HG02571 (cell line): ENCODE measurements around the gene CXCR4.
A peak's percentile ranks its signal among the peaks of the same experiment; 100 is the strongest.

Source experiments
- ATAC-seq: cut with Tn5 transposase; IDR thresholded peaks from one replicate; pipeline ENCODE4 v1.9.1; 2021; ENCODE audit warnings: mild to moderate bottlenecking, moderate library complexity; ENCODE audit not compliant: unreplicated experiment

Gene CXCR4

DNA sequence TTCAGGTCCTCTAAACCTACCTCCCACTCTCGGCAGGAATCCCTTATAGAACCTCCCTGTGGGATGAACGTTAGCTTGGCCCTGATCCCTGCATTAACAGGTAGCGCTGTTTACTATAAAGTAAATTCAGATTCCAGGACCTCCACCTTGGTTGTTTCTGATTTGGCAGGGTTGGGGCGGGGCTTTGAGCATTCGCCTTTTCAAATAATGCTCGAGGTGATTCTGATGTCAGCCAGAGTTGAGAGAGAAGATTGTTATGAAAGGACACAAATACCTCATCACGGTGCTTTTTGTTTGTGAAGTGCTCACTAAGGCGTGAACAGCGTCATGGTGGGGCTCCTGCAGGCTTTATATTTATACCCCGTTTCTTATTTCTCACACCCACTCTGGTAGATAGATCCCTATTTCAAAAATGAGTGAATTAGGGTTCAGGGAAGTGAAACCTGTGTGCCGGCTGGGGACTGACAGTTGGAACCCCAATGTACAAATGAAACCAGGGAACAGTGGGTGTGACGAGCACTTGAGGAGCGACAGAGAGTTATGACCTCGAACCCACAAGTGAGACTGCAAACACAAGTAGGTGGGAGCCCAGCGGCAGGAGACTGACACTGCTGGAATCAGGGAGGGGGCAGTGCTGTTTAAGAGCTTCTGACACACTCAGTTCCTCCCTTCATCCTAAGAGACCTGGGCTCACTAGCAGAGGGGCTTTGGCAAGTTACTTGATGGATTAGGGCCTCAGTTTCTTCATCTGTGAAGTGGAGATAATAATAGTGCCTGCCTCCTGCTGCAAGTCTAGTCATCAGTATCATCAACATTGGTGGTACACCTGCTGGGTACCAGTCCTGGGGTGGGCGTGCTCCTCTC is 14.2 kb upstream of the CXCR4 start:
- peak; percentile 69 for ATAC-seq

DNA sequence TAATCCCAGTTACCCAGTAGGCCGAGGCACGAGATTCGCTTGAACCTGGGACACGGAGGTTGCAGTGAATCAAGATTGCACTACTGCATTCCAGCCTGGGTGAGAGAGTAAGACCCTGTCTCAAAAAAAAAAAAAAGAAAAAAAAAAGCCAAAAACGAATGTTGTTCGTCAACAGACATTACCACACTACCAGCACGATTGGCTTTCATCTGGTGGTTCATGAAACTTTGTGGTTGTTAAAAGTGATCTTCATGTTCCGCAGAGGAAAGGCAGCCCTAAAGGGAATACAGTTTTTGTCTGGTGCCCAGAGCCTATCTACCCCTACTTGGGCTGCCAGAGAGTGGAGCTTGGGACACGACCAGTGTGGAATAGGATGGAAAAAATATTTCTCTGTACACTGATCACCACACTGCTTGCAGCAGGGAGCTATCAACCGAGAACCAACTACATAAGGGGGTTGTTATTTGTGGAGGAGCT is 13.6 kb upstream of the CXCR4 start:
- no peak for ATAC-seq

DNA sequence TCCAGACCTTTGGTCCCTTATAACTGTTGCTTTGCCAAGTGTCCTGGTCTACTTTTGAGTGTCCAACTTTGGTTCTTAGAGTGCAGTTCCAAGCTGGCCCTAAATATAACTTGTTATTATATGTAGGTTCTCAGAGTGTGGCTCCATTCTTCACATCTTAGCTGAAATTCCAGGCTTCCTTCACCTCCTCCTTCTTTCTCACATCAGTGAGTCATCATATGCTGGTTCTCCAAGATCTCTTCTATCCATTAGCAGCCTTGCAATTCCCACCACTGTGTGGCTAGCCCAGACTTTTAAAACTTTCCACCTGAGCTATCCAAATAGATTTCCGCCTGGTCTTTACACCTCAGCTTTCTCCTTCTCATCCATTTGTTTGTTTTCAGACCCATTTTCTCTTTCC is 12.6 kb upstream of the CXCR4 start:
- no peak for ATAC-seq

DNA sequence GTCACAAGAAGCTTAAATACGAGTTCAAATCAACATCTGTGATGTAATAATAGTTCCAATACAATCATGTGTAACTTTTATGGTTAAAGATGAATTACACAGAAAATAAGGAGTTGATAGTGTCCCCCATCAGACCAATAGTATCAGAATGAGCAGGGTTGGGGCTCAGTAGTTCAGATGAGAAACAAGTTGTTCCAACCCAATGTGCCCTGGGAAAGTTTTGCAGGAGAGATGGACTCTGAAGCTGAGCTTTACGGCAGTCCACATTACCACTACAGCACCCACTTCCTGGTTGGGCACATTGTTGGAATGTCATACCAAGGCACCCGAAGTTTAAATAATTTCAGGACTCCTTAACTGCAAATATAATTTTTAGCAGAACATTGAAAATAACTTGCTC is 12.1 kb upstream of the CXCR4 start:
- no peak for ATAC-seq

DNA sequence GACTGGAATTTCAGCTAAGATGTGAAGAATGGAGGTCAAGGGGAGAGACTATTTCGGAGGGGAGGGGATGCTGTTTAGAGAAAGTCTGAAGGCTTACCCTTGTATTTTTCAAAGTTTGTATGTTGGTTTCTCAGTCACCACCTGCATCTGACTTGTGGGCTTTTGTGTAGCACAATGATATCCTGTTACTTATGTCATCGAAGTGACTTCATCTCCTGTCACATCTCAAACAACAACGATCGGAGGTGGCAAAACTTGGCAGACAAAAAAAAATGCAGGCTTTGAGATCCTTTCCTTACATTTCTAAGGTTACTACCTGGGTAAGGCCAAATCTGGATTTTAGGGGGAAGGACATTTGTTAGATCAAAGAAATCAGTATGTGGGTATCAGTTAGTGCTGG is 11.7 kb upstream of the CXCR4 start:
- no peak for ATAC-seq

DNA sequence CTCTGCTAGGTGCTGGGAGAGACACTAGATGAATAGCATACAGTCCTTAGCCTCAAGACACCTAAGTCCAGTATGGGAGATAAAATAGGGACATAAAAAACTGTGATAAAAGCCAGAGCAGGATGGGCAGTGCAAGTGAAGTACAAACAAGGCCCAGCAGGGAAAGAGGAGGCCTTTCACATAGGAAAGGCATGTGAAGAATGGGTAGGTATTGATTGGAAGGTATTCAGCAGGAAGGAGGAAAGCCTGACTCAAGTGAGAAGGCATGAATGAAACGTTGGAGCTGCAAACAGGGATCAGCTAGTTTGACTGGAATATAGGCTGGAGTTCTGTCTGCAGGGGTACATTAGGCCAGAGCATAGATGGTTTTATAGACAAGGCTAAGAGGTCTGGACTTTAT is 11.0 kb upstream of the CXCR4 start:
- no peak for ATAC-seq

DNA sequence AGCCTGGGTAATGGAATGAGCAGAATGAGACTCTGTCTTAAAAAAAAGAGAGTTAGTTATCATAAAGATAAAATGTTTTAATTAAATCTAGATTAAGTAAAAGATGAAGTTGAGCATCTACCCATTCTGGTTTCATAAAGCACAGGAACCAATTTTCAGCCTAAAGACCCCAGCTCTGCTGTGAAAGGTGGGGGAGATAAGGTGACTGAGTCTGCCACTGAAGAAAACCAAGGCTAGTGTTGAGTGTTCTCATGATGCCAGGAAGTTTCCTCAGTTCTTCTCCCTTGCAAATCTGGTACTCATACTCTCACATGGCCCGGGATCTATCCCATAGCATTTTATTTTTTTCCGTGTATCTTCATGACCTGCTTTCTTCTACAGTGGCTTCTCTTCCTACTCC is 10.4 kb upstream of the CXCR4 start:
- ATAC-seq, result no peak

DNA sequence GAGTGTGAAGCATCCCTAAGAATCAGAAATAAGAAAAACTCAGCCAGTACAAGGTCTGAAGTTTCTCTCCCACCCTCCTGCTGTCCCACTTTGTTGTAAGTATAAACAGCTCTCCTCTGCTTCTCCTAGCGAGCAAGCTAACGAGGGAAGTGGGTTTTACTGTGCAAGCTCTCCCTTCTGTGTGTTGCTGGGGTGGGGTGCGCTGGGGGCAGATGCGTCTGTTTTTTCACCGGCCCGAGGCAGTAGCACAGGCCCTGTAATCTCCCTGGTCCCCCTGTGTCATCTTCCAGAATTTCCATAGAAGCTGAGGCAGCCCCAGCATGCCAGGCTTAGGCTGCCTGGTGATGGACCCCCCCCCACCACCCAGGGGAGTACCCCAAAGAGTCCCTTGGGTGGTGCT is 9.4 kb upstream of the CXCR4 start:
- no peak for ATAC-seq

DNA sequence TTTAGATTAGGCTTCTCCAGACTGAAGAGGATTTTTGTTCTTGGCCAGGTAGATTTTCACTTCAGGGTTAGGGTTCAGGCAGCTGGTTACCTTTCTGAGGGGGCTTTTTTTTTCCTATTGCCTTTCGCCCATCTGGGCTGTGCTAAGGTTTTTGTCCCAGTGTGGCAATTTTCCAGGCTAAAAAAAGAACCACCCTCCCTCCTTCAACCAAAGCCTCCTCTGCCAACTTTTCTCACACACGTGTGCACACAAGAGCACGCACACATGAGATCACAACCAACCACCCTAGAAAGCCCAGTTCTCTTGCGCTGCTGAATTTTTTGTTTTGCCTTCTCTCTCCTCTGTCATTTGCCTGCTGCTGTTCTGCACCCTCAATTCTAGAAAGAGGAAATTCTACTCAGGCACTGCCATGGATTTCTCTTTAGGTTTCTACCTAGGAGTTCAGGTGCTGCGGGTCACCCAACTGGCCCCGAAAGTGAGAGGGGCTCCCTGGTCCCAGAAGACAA is 8.5 kb upstream of the CXCR4 start:
- no peak for ATAC-seq

DNA sequence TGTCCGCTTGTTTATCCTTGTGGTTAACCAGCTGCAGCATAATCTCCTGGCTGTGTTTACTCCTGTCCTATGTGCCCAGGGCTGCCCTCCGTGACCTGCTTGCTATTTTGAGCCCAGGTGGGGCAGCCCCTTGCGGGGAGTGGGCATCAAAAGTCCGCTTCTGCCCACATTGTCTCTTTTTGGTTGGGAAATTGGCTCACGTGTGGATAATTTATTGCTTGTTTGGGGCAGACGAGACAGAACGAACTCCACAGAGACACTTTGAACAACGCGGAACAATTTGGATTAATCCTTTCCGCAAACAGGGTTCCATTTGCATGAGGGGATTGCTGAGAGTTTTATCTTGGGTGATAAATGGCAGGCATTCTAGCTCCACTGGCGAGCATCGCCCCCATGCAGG is 8.1 kb upstream of the CXCR4 start:
- no peak for ATAC-seq

DNA sequence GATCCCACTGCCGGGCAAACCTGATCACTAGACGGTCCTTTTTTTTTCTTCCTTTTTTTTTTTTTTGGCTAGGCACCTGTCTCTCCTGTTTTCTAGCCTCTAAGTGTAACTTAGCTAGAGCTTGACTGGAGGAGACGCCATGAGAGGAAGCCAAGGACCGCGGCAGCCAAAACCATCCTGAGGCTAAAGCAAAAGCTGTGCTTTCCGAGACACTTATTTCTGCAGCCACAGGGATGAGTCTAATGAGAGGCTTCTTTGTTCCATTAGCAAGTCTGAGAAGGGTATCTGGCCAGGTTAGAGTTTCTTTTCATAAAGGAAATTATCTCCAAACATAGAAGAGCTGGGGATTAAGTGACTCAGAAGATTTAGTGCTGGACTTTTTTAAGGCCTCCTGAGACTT is 7.3 kb upstream of the CXCR4 start:
- no peak for ATAC-seq

DNA sequence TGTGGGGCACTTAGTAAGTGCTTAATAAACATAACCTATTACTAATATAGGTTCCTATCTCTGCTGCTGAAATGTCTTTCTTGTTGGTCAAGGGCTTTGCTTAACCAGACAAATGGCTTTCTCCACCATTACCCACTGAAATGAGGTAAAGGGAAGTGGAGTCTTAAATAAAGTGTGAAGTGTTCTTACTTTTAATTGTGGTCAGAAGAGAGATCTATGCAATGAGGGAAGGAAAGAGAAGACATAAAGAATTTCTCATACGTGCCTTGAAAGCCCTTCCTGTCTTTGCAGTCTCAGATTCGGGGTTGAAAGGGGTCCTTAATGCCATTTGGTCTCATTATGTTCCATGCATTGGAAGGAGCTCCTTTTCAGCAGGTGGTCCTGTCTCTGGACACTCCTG is 6.9 kb upstream of the CXCR4 start:
- no peak for ATAC-seq

DNA sequence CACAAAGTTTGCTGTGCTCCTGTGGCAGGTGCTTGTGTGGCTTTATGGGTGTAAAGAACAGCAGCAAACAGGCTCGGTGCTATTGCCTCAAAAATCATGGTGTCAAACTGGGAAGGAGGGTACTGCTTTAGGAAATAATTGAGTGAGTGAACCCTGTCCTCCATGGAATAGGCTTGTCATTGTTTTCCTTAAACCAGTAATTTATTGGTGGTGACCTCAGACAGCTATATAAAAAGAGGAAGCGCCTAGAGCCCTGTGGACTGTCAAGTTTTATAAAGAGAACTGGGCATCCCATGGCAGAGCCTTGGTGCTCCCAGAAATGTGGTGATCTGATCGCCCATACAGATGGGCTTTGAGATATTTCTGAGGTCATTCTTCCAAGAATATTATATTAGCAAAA is 4.7 kb upstream of the CXCR4 start:
- ATAC-seq, result no peak

DNA sequence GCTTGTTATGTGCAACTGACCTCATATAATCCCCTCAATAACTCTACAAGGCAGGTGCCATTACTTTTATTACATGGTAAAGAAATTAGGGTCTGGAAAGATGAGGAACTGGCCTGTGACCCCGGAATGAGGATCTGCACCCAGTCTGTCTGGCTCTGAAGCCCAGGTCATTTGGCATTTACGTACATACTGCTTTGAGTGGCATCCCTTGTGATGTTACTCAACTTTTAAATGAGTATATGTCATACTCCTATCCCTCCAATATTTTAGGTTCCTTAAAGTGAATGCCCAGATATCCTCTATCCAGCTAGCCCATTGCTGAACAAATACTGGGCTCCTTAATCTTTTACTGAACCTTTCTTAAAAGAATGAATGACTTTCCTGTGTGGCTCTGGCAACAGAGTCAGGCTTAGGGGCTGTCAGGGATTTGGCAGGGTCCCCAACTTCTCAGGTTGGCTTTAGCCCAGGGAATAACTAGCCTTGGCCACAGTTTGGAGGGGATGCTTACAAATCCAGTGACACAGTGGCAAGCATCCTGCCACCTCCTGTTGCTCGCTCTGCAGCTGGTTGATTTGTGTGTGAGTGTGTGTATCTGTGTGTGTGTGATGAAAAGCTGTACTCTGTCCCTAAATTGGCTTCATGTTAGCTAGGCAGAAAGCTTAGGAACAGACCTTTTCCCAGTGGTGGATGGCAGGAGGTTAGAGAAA is 3.4 kb upstream of the CXCR4 start:
- ATAC-seq, result no peak

DNA sequence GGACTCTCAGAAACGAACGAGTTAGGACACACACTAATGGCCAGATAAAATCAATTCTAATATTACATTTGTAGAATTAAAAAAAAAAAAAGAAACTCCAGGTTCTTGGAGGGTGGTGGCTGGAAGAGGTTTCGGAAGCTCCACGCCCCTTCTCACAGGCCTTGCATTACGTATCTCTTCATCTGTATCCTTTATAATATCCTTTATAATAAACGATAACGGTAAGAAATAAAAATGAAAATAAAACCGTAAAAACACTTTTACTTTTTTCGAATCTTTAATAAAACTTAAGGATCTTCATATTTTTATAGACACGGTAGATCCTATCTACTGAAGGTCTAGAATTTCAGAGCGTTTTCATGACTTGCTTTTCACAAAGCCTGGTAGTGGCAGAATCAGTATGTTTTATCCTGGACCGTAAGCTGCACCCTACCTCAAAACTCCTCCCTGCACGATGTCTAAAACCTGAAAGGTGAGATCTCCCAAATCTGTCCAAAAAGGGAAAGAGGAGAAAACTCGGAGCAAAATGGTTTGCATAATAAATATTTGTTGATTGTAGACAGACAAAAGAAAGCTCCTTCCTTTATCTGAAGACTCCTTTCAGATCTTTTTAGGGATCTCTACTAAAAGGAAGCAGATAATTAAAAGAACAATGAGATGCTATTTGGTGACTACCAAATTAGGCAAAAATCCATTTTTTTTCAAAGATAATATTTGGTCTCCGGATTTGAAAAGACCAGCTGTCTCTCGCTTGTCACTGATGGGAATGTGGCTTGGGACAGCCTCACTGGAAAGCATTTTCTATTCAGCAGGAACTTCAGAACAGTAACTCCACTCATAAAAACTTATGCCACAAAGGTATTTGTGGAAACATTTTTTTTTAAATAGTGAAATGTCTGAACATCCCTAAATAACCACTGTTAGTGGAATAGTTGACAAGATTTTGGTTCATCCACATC is 2.0 kb upstream of the CXCR4 start:
- ATAC-seq, result no peak

DNA sequence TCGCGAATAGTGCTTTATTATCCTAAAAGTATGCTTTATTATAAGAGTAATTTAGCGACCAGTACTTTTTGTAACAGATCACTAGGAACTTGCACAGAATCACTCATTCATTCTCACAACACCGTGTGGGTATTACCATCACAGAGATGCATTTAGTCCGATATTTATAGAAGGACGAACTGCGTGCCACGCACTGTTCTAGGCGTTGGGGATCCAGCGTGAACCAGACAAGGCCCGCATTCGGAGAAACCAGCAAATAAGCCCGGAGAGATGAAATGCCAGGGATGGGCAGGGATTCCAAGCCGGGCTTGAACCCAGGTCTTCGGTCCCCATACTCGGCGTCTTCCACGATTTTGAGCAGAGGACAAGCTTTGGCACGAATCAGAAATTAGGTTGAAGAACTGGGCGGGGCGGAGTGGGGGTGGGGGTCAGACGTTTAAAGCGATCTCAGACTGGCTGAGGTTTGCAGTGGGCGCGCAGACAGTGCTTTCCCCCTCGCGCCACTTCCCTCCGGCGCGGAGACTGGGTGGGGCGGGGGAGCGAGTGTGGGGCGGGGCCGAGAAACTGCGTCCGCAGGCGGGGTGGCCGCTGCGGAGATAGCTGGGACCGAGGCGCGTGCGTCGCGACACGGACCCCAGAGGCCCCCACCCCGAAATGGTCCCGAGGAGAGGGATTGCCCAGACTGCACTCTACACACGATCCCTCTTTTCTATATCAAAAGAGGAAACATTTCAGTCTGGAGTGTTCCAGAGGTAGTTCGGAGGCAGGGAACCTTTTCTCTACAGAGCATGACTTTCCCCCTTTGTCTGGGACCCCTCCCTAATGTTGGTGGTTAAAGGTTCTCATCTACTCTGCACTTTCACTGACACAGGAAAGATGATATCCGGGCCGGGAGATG is 1.1 kb upstream of the CXCR4 start:
- no peak for ATAC-seq

DNA sequence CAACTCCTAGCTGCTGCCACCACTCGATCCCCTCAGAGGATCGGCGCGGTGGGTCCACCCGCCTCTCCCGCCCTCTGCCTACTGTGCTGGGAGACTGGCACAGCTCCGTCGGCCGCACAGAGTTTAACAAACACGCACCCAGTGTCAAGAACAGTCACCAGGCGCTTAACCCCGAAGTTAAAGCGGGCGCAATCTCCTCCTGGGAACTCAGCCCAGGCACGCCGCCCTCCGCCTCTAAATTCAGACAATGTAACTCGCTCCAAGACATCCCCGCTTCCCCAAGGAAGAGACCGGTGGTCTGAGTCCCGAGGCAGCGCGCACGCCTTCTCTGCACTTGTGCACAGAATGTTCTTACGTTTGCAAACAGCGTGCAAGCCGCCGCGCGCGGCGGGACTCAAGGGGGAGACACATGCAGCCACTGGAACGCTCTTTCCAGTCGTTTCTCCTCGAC is 533 bp downstream of the CXCR4 start:
- ATAC-seq, result peak; percentile 19

DNA sequence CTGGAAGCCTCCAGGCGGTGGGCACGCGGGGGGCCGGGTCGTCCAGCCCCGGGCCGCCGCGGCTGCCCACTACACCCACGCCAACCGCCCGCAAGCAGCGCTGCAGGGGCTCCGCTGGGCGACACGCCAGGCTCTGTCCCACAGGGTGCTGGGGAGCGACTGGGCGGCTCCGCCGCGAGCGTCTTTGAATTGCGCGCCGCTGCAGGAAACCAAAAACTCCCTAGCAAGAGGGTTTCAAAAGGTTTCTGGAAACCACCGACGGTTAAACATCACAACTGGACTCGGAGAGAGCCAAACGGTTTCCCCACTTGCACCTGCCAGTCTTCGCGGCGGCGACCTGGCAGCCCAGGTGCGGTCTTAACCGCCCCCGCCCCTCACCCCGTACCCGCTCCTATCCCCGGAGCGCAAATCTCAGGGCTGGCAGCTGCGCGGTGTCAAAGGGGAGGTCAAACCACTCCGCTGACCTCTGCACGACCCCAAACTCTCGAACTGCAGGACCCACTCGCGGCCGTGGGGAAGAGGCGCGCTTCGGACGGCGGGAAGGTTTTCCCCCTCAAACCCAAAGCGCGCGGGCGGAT is 1.0 kb downstream of the CXCR4 start:
- peak; percentile 50 for ATAC-seq

DNA sequence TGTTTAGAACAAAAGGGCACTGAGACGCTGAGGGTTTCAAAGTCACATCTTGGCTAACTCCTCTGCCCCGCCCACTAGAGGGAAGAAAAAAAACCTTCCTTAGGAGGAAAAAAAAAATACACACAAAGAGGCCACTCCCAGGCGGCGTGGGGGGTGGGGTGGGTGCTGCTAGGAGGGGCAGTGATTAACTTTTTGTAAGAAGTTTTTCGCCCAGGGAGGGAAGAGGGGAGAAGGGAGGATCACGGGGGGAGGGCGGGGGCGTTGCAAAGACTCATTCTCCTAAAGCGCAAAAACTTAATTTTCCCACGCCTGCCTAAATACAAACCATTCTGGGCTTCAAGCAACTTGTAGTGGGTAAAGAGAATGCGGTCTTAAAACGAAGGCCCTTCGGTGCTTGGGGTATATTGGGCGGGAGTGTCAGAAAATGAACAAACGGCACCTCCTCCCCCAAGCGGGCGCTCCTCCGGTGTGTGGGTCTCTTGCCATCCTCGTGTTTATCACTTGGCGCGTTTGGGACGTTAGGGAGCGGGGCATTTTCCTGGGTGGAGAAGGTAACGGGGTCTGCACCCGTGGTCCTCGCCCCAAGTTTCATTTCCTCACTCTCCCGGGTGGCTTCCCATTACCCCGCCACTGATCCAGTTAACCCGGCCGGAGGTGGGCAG is 1.7 kb downstream of the CXCR4 start:
- ATAC-seq, result peak; percentile 2
